EL (cell line): ENCODE data around the gene HNRNPA2B1.

Experiments
- DNase-seq: peaks from one replicate; pipeline ENCODE4 v3.0.0-alpha.2; 2016

HNRNPA2B1 gene

DNA sequence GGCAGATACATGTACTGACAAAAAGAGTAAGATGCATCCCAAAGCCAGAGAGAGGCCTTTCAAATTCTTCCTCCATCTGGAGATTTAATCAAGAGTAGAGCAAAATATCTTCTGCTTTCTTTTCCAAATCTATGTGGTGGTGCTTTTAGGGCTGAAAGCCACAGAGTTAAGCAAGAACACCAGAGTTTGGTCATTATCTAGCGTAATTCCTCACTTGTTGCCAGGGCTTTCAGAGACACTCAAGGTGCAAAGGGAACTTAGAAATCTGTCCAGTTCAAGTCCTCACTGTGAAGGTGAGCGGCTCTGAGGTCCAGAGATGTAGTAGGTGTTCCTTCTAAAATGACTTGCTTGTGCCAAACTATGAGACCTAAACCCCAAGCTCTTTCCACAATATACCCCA is 59.5 kb downstream of the HNRNPA2B1 start:
- no peak for DNase-seq

DNA sequence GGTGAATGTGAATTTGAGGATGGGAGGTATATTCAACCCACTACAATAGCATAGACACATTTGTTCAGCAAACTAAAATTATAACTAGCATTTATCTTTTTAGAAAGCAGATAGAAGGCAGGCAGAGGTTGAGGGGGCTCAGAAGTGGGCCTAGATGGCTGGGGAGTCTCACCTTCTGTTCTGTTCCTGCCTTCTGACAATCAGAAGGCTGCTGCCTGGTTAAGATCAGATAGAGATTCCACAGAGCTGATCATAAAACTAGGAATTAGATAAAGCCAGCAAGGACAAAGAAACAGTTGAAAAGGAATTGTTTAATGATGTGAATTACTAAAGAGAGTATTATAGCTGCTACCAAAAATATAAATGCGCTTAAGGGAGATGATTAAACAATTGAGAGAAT is 60.2 kb downstream of the HNRNPA2B1 start:
- DNase-seq, result no peak
